GM11168 (cell line): Measurements from ENCODE around the gene LRP8.

ENCODE experiments used
- in situ Hi-C: fragments of 300-500 bp; cut with MboI; formaldehyde crosslinking; loops from one replicate; pipeline ENCODE4 v1.12.0; 2022; ENCODE audit warnings: low sequenced_read_pairs; ENCODE audit not compliant: unreplicated experiment

LRP8 gene

GRCh38 chr1:53341521-53341895 is 13.6 kb upstream of the LRP8 start:
- in situ Hi-C loops: no loop called here

- in situ Hi-C loops: no loop called here
Measured at GRCh38 chr1:53340660-53341520, 13.0 kb upstream of the LRP8 start.

DNA sequence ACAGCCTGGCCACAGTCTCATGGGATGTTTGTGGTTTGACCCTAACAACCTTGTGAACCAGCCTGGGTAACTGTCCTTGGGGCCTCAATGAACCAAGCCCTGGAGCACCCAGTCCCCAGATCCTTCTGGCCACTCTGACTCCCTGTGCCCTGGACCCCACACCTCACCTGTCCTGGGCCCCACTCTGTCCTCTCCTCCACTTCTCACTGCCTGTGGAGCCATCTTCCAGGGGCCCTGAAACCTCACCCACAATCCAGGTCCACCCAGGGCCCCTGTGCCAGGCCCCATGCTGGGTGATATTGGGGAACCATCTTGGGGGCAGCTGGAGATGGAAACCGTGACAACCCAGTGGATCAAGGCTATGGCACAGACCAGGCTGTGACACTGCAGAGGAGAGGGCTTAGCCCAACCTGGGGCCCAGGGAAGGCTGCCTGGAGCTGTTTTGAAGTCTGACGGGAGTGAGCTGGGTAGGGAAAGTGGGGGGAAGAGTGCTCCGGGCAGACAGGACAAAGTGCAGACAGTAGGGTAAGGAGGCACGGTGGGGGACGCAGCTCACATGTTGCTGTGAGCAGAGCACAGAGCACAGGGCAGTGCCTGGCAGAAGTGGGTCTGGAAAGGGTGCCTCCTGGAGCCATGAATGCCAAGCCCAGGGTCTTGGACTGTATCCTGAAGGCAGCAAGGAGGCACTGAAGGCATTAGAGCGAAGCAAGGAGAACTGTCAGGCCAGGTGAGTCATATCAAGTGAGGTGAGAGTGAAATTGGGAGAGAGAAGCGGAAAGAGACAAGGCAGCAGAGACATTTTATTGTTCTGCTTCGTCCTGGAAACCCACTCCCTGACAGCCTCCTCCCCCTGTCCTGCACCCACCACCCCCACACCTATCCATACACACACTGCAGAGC is 12.1 kb upstream of the LRP8 start:
- in situ Hi-C loops: no loop called here

DNA sequence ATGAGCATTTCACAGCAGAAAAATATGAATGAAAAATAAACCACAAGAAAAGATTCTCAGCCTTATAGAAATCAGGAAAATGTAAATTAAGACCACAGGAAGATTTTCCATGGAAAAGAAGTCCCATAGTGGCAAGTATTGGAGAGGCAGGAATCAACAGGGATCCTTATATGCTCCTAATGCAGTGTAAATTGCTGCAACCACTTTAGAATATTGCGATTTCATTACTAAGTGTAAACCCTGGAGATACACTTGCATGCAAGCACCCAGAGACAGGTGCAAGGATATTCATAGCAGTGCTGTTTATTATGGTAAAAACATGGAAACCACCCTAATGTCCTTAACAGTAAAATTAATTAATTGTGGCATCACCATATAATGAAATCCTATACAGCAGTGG is 10.6 kb upstream of the LRP8 start:
- in situ Hi-C loops: no loop called here

- in situ Hi-C loops: no loop called here
Measured at GRCh38 chr1:53337499-53337898, 9.6 kb upstream of the LRP8 start.

DNA sequence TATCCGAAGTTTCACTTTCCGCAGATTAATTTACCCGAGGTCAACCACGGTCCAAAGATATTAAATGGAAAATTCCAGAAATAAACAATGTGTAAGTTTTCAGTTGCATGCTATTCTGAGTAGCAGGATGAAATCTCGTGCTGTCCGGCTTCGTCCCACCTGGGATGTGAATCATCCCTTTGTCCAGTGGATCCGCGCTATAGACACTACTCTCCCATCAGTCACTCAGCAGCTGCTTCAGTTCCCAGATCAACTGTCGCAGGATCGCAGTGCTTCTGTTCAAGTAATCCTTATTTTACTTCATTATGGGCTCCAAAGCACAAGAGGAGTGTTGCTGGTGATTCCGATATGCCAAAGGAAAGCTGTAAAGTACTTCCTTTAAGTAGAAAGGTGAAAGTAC is 8.3 kb upstream of the LRP8 start:
- in situ Hi-C loops: no loop called here

DNA sequence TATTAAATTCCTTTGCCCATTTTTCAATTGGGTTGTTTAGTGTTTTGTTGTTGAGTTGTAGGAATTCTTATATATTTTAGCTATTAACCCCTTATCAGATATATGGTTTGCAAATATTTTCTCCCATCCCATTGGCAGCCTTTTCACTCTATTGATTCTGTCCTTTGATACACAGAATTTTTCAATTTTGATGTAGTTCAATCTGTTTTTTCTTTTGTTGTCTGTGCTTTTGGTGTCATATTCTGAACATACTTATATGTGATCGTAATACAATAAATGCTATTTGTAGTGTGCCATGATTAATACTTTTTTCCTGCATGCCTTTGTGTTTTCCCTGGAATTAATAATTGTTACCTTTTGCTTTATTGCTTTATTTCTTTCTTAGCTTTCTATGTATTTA is 7.8 kb upstream of the LRP8 start:
- in situ Hi-C loops: no loop called here

GRCh38 chr1:53334781-53335180 is 6.9 kb upstream of the LRP8 start:
- in situ Hi-C loops: no loop called here

DNA sequence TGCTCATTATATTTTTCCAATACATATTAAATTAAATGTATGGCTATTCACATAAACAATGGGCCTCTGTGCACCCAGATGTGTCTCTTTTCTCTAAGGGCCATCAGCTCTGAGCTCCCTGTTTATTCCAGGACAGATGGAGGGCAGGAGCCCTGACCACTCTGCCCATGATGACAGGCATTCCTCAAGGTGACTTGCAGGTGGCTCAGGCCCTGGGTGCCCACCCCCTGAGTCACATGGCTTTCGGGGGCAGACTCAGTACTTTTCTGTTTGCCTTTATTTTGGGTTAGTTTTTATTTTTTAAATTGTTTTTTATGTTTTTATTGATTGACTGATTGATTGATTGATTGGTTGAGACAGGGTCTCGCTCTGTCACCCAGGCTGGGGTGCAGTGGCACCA is 6.4 kb upstream of the LRP8 start:
- in situ Hi-C loops: no loop called here

DNA sequence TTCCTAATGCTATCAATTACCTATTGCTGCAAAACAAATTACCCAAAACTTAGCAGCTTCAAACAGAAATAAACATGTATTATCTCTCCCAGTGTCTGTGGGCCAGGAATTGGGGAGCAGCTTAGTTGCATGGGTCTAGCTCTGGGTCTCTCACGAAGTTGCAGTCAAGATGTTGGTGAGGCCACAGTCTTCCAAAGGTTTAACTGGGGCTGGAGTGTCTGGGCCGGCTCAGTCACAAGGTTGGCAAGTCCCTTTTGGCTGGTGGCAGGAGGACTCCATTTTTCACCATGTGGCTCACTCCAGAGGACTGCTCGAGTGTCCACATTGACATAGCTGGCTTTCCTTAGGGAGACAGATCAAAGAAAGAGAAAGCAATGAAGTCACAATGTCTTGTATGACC is 5.0 kb upstream of the LRP8 start:
- in situ Hi-C loops: no loop called here

DNA sequence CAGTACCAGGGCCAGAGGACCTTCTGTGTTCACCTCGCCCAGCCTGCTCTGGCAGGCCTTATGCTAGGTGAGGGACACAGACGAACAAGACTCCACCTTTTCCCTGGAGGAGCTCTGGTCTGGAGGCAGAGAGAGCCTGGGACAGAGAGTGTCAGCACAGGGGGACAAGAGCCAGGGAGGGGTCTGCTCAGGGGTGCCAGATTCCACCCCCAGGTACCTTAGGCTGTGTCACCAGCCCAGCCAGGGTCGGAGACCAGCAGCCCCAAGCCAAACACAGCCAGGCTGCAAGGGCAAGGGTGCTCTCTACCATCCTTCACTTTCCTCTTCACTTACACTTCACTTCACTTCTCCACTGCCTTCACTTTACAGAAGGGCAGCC is 4.3 kb upstream of the LRP8 start:
- in situ Hi-C loops: no loop called here

DNA sequence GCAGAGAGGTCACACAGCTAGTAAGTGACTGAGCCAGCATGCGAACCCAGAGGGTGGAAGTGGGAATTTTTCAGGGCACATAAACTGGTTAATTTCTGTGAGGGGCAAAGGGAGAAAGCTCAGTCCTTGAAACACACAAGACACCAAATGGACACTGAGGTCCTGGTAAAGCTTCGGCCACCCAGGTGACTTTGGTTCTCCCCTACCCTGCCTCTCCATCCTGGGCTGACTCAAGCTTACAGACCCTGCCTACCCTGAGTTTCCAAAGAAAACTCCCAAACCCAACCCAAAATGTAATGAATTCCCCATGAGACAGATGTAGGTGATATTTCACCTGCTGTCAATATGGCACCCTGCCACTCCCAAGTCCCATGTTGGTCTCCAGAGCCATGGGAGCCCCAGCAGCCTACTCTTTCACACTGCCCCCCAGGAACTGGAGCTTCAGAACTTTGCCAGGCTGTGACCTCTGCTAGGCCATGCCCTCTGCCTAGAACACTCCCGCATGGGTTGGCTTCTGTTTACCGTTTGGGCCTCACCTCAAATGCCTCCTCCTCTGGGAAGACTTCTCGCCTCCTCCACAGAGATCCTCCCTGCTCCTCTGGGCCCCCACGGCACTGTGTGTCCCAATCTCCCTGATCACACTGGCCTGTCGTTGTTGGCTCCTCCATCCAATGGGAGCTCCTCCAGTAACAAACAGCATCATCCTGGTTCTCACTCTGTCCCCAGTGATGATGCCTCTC is 3.7 kb upstream of the LRP8 start:
- in situ Hi-C loops: no loop called here

- in situ Hi-C loops: no loop called here
Measured at GRCh38 chr1:53330819-53331218, 2.9 kb upstream of the LRP8 start.

GRCh38 chr1:53328541-53329499 is 950 bp upstream of the LRP8 start:
- in situ Hi-C loops: no loop called here

- in situ Hi-C loops: no loop called here
Measured at GRCh38 chr1:53327182-53327913, 522 bp downstream of the LRP8 start.

- in situ Hi-C loops: no loop called here
Measured at GRCh38 chr1:53326598-53327181, 1.2 kb downstream of the LRP8 start.

DNA sequence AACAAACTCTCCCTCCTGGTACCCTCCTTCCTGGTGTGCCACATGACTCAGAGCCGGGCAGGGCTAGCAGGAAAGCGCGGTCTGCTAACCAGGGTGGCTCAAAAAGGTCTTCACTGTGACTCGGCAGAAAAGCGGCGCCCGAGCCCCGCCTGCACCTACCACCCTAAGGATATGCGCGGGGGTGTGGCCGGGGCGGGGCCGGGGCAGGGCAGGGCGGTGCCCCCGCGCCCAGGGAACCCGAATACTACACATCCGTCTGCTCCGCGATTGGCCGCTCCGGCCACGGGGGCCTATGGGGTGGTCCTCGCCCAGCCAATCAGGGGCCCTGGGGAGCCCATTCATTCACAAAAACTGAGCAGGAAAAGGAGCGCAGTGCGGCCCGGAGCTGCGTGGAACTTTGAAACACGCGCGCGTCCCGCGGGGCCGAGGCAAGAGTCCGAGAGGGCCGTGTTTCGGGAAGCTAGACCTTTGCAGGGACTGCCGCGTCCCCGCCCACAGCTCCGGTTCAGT is 1.7 kb downstream of the LRP8 start:
- in situ Hi-C loops: no loop called here

- in situ Hi-C loops: no loop called here
Measured at GRCh38 chr1:53325326-53326087, 2.4 kb downstream of the LRP8 start.
